Astrocyte of the cerebellum (primary cell): ENCODE measurements around the gene NDUFAF8.

Source experiments
- DNase-seq: peaks from one replicate; pipeline ENCODE4 v3.0.0-alpha.2; 2011; ENCODE audit warnings: low read depth
- H3K4me3 ChIP-seq: 2 replicates; pipeline ENCODE4 v1.5.1; 2011; ENCODE audit warnings: mild to moderate bottlenecking, low read depth, low read length, moderate library complexity
- in situ Hi-C: cut with HindIII; loops from 2 replicates; pipeline ENCODE4 v1.10.0; 2017; ENCODE audit warnings: low sequenced_read_pairs
- TF ChIP-seq, protein P1 (sequence below): IDR thresholded peaks from 2 replicates; pipeline ENCODE4 v1.5.1; 2012; ENCODE audit warnings: low read length, low read depth, moderate library complexity, mild to moderate bottlenecking; ENCODE audit errors: missing control alignments

The NDUFAF8 gene

DNA sequence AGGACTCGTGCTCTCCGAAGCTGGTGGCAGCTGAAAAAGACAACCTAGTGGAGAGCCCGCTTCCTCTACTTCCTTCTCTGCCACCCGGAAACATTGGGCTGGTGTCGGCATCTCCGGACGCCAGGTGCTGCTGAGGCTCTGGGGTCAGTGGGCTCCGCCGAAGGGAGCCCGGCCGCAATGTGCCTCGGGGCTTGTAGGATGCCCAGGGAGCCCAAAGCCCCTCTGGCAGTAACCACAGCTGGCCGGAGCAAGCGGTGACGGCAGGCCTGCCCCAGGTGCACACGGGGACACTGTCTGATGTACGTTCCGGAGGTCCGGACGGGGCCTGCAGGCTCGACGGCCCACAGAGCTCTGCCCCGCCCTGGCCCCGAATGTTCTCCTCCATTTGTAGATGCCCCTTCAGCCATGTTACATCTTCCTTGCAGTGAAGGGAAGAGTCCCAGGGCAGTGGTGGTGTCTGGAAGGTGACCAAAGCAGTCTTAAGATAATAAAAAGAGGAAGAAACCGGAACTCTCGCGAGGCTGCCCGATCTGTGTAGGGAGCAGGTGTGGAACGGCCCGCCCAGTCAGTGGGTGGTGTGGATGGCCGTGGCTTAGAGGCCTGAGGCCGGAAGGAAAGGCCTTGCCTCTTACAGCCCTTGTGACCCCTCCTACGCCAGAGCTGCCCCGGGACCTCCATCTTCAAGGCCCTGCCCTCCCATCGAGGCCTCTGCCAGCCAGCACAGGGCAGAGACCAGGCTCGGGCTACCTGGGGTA is 22.6 kb downstream of the NDUFAF8 start:
- H3K4me3 ChIP-seq: no peak overlapping the region
- TF ChIP-seq, protein P1, sequence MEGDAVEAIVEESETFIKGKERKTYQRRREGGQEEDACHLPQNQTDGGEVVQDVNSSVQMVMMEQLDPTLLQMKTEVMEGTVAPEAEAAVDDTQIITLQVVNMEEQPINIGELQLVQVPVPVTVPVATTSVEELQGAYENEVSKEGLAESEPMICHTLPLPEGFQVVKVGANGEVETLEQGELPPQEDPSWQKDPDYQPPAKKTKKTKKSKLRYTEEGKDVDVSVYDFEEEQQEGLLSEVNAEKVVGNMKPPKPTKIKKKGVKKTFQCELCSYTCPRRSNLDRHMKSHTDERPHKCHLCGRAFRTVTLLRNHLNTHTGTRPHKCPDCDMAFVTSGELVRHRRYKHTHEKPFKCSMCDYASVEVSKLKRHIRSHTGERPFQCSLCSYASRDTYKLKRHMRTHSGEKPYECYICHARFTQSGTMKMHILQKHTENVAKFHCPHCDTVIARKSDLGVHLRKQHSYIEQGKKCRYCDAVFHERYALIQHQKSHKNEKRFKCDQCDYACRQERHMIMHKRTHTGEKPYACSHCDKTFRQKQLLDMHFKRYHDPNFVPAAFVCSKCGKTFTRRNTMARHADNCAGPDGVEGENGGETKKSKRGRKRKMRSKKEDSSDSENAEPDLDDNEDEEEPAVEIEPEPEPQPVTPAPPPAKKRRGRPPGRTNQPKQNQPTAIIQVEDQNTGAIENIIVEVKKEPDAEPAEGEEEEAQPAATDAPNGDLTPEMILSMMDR: no peak
- no peak for DNase-seq
- in situ Hi-C loops: no loop called here

DNA sequence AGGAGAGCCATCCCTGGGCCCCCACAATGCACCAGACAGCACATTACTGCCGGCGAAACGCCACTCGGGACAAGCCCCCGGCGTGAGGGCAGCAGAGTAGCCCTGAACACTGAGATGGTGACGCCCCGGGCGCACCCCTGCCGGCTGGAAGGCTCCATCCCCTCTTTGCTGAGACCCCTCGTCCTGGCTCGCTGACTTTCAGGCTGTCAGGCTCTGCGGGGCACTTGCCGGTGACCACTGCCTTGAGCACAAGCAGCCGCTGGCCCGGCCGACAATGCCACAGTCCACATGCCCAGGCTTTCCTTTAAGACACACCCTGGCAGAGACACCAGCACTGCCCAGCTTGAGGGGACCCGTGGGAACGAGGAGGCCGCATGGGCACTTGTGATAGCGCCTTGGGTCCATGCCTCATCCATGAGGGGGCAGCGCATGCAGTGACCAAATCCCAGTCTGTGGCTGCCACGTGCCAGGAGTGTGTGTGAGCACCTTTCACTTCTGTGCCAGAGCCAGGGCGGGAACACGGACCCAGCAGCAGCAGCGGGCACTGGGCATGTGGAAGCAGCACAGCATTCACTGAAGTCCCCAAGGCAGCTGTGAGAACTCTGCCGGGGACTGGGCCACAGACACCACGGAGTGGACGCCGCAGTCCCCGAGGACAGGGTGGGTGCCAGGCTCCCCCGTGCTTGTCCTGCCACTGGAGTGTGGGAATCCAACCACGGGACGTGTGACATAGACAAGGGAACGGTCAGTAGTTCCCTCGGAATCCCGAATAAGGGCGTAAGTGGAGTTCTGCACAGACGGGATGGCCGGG is 24.5 kb downstream of the NDUFAF8 start:
- TF ChIP-seq, protein P1: no peak
- in situ Hi-C loops: no loop called here
- DNase-seq: no peak
- H3K4me3 ChIP-seq: no peak overlapping the region

DNA sequence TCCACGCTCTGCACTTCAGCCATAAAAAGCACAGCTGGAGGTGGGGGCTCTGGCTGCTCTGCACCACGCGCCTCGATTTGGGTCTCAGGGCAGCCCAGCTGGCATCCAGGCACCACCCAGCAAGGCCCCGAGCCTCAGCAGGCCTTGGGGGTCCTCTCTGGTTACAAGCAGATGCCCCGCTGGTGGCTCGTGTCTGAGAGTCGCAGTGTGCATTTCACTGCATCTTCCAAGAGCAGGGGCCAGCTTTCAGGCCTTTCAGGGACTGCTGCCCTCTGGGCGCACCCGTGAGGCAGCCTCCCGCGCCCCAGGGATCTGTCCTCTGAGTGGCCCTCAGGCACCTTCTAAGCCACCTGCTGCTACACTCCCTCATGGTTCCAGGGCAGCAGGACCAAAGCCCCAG is 25.5 kb downstream of the NDUFAF8 start:
- in situ Hi-C loops: no loop called here
- H3K4me3 ChIP-seq: no peak overlapping the region
- TF ChIP-seq, protein P1: no peak
- DNase-seq: no peak

DNA sequence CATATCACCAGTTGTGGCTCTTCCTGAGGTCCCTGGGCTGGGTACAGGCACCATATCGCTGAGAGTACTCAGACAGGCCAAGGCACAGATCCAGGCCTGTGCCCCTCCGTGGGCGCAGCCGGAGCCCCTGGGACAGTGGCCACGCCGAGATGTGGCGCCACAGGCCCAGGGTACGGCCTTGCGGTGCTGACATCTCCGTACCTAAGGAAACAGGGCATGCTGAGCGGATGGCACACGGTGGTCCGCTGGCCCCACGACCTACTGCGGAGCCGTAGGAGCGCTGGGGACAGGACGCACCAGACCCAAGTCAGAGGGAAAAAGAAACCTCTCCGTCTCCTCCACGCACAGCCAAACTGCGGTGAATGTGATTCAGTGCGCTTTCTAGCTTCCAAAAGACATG is 26.5 kb downstream of the NDUFAF8 start:
- in situ Hi-C loops: no loop called here
- no peak overlapping the region for H3K4me3 ChIP-seq
- TF ChIP-seq, protein P1: no peak
- DNase-seq: no peak

DNA sequence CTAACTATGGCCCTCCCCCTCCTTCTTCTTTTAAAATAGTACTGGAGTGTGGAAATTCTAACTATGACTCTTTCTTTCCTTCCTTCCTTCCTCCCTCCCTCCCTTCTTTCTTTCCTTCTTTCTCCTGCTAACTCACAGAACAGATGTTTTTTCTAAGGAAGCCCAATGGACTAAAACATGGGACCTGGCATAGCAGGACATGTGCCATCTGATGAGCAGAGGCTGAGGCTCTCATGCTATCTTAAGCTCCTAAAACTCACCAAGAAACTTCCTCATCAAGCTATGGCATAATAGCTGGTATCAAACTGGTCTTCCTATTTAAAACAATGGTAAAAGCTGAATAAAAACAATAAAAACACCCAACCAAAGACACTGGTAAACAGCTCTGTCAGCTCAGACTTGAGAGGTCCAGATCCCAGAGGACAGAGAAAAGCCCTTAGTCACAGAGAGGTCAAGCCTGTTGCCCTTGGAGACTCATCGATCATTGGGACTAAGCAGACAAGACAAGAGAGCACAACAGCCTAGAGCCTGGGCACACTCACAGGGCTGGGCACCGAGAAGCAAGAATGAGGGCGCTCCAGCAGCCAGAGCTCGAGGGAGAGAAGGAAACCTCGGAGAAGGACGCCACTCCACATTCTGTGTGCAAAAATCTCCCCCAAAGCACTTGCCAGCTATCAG is 28.4 kb downstream of the NDUFAF8 start:
- TF ChIP-seq, protein P1: no peak
- in situ Hi-C loops: no loop called here
- no peak for DNase-seq
- H3K4me3 ChIP-seq: no peak overlapping the region

DNA sequence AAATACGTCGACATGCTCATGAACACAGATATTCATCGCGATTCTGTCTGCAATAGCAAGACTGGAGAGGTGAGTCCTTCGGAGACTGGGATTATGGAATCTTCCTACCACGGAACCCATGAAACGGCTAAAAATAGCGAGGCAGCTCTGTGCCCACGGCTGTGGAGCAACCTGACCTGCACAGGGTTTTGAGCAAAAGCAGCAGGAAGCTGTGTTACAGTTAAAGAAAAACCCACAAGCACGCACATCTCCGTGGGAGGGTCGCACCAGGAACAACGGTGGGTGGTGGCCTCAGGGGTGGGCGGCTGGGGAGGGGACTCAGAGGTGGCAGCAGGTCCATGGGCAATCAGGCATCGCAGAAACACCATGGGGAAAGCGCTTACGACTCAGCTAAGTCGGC is 31.2 kb downstream of the NDUFAF8 start:
- H3K4me3 ChIP-seq: no peak overlapping the region
- in situ Hi-C loops: no loop called here
- DNase-seq: no peak
- TF ChIP-seq, protein P1: no peak
